C4-2B (cell line): ENCODE data around the gene CTDSPL.

ENCODE experiments used
- ZFX ChIP-seq: fragments of 450-650 bp; IDR thresholded peaks from 2 replicates; pipeline ENCODE4 v1.6.1; 2017
- TF ChIP-seq, protein P1 (sequence below): fragments of 450-650 bp; conservative IDR thresholded peaks from 2 replicates; pipeline ENCODE4 v1.5.1; 2017; ENCODE audit warnings: mild to moderate bottlenecking

DNA sequence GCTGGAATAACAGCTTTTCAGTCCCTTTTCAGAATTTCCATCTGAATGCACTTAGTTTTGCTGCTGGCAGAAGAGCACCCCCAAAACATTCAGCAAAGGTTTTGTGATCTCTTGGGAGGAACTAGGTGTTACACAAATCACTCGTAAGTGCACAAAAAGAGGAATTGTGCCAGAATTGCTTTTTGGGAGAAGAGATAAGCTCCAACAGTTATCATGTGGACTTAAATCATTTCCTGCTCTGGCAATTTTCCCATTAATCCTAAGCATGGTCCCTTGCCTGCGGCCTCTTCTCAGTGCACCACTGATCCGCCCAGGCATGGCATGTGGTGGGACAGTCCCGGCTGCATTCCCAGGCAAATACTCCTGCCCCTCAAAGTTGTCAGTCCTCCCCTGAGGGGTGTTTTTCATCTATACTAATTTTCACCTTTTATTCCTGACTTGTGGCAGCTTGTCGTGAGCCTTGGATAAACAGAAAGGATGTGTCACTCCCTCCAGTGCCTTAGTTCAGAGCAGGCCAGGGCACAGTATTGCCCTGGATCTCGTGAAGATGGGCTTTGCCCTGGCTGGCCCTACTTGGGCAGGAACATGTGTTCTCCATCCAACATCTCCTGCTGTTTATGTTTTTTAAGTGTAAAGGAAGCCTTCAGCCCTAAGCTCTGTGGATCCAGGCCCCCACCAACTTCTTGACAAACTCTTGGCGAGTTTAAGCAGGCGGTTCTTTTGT lies 84.3 kb downstream of the CTDSPL start:
- TF ChIP-seq, protein P1, sequence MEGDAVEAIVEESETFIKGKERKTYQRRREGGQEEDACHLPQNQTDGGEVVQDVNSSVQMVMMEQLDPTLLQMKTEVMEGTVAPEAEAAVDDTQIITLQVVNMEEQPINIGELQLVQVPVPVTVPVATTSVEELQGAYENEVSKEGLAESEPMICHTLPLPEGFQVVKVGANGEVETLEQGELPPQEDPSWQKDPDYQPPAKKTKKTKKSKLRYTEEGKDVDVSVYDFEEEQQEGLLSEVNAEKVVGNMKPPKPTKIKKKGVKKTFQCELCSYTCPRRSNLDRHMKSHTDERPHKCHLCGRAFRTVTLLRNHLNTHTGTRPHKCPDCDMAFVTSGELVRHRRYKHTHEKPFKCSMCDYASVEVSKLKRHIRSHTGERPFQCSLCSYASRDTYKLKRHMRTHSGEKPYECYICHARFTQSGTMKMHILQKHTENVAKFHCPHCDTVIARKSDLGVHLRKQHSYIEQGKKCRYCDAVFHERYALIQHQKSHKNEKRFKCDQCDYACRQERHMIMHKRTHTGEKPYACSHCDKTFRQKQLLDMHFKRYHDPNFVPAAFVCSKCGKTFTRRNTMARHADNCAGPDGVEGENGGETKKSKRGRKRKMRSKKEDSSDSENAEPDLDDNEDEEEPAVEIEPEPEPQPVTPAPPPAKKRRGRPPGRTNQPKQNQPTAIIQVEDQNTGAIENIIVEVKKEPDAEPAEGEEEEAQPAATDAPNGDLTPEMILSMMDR = no peak
- no peak for TF ChIP-seq ZFX
